HG03159 (cell line): Measurements from ENCODE around the gene BPIFA1.

Source experiments
- ATAC-seq: cut with Tn5 transposase; IDR thresholded peaks from one replicate; pipeline ENCODE4 v1.9.1; 2021; ENCODE audit warnings: mild to moderate bottlenecking, moderate library complexity; ENCODE audit not compliant: unreplicated experiment

Gene BPIFA1

DNA sequence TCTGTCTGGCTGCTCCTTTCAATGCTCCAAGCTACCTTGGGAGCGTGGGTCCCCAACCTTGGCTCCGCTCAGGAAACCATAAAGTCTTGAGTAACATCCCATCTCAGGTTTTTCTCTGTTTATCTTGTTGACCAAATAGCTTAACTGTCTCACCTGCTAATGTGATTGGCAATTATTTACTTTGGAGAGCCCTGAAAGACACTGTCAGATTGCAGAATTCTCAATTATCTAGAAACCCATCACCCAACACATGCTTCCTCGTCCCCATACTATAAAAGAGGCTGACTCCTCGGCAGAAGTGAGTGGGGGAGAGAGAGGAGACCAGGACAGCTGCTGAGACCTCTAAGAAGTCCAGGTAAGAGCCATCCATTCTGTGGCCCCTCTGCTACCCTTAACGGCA is at the start of gene BPIFA1:
BPIFA1 (plus strand) TSS at position 301 of the 400 bp plus-strand sequence. CDS start 1,716 bp downstream, outside the sequence.
- ATAC-seq: no peak

DNA sequence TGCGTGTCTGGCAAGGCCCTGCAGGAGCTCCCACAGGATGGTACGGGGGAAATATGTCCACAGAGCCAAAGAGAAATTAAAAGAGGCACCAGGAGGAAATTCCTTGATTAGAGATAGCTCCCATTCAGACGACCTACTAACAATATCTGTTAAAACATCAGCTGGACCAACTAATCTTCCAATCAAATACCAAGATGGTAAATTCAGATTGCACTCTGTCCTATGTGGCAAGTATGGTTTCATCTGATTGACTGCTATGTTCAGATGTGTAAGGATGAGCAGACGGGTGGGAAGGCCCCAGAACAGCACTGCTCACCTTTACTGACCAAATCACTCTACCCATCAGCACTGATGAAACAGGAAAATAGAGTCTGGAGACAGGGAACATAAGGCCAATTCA is 48.3 kb upstream of the BPIFA1 start:
- no peak for ATAC-seq

DNA sequence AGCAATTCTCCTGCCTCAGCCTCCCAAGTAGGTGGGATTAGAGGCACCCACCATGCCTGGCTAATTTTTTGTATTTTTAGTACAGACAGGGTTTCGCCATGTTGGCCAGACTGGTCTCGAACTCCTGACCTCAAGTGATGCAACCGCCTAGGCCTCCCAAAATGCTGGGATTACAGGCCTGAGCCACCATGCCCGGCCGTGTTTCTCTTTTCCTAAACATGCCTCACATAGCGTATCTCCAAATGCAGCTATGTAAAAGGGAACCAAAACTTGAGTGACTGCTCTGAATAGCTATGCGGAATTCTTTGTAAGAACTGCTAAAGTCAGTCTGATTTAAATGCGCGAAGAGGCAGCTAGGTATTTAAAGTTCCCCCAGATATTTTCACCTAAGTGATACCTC is 47.4 kb upstream of the BPIFA1 start:
- no peak for ATAC-seq

DNA sequence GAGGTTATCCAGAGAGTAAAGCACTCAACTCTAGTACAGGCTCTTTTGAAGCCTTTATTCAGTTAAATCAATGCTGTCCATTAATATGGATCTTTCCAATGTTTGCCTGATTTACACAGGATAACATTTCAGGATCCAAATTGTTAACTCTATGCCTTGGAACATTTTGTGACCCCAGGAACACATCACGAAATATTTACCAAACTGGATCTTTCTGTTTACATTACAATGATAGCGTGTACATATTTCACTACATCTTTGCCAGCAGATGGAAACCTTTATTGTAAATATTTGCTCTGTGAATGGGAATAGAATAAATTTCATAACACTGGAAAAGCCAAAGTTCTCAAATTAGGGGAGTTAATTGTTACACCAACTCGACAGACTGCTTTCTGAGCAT is 44.3 kb upstream of the BPIFA1 start:
- no peak for ATAC-seq

GRCh38 chr20:33191955-33192354 is 43.8 kb upstream of the BPIFA1 start:
- ATAC-seq: no peak

GRCh38 chr20:33192912-33193501 is 42.8 kb upstream of the BPIFA1 start:
- ATAC-seq: no peak

GRCh38 chr20:33199026-33199425 is 36.8 kb upstream of the BPIFA1 start:
- no peak for ATAC-seq

GRCh38 chr20:33202451-33202850 is 33.3 kb upstream of the BPIFA1 start:
- ATAC-seq: no peak

- no peak for ATAC-seq
Observed at GRCh38 chr20:33203444-33203843, 32.4 kb upstream of the BPIFA1 start.

DNA sequence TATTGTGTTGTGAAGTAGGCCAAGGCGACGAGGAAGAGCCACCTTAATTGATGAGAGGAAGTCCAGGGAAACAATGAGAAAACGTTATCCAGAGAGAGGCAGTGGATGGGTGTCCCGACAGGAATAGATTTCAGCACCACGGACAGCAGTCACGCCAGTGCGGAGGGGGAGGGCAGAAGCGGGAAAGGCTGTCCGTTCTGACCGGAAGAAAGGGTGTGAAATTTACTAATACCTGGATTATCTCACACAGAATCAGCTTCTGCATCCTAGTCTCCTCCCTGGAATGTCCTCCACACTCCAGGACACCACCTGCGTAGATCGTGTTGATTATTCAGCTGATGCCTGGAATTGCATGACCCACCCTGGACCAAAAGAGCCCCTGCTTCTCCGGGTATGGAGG is 26.0 kb upstream of the BPIFA1 start:
- no peak for ATAC-seq

DNA sequence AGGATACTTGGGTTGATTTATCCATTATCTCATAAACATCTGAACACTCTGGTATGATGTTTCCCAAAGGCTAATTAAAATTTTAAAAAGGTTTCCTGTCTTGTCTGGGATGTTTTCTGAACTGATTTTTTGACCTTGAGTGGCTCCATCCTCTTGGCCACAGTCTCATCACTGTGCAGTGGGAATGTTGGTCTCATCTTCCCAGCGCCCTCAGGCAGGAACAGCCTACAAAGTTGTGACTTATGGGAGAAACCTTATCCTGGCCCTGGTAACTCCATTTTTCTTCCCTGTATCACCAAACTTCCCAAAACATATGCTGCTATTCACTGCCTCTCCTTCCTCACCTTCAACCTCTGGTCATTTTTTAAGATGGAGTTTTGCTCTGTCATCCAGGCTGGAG is 25.4 kb upstream of the BPIFA1 start:
- ATAC-seq: no peak

DNA sequence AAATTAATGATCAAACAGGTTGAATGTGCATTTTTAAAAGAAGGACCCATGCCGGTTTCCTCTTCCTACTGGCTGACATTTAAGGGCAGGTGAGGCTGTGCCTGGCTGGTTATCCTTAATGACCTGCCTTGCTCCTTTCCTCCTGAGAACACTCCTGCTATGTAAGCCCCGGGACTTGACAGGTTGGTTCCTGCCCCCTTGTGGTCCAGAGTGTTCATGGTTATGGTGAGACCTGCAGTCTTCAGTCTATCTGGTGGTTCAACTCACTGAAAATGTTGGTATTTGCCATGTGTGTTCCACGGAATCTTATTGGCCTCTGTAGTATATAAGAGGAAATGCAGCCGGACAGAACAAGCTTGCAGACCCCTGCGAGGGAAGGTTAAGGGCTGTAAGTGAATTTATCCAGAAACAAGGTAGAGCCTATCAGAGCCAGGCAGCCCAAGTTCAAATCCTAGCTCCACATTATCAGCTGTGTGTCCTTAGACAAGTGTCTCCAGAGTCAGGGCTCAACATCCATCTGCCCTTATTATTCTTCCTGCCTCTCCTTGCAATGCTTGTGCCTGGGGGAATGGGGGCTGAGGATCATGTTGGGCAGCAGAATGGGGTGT is 23.9 kb upstream of the BPIFA1 start:
- ATAC-seq: no peak

GRCh38 chr20:33217052-33217451 is 18.7 kb upstream of the BPIFA1 start, which contains the start of gene BPIFA3:
Gene BPIFA3 (plus strand): TSS chr20:33217352. CDS start chr20:33217537, 185 bp downstream.
- no peak for ATAC-seq

DNA sequence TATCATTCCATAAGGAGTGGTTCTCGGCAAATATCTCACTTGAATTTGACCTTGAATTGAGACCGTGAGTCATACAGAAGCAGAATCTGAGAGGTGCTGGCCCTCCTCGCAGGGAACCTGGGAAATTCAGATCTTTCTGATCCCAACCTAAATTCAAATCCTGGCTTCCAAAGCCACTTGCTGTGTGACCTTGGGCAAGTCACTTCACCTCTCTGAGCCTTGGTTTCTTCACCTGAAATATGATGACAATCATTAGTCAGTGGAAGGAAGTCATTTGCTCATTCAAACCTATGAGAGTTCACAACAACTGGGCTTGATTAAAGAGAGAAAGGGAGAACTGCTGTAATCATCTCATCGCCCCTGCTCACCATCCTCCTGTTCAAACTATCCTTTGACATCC is 11.4 kb upstream of the BPIFA1 start:
- ATAC-seq: no peak

- ATAC-seq: no peak
Observed at GRCh38 chr20:33229843-33230242, 6.0 kb upstream of the BPIFA1 start.

GRCh38 chr20:33231237-33231636 is 4.6 kb upstream of the BPIFA1 start:
- no peak for ATAC-seq

GRCh38 chr20:33232486-33233072 is 3.2 kb upstream of the BPIFA1 start:
- no peak for ATAC-seq

DNA sequence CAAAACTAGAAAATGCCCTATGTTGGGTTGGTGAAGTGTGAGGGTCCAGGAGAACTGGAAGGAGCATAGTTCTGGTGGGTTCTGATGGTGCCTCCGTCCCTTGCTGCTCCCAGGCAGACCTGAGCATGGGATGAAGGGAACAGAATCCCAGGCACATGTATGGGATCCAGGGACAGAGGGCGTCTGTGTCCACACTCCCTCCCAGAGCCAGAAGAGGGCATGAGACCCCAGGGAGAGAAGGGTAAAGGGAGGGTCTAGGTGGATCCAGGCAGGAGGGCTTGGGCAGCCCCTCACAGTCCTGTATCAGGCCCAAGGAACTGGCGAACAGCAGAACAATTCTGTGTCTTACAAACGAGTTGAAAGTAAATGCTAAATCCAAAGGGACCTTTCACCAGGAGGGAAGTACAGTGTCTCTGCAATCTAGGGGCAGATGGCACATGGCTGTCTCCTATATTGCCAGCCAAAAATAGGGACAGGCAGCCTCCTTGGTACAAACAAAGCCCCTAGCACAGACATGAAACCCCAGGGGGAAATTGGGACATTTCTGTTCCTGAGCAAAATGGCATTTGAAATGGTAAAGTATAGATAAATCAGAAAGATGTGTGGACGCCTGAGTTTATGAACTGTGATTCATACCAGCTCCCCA is 2.5 kb upstream of the BPIFA1 start:
- ATAC-seq: no peak

- no peak for ATAC-seq
Observed at GRCh38 chr20:33234050-33234449, 1.7 kb upstream of the BPIFA1 start.

DNA sequence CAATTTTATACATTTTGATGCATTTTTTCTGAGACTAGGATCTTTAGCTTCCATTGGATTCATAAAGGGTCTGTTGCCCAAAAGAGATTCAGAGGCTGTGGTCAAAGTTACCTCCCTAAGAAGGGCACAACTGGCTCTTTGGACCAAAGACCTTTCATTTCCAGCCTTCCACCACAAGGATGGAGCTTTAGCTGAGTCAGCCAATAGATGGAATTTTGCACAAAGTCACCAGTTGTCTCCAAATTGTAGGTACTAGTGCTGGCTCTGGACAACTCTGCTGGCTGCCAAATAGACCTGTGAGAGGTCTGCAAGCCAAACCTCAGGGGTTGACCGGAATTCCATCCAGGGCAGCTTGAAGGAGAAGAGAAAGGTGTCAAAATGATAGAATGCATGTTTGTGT is 555 bp downstream of the BPIFA1 start:
- no peak for ATAC-seq

DNA sequence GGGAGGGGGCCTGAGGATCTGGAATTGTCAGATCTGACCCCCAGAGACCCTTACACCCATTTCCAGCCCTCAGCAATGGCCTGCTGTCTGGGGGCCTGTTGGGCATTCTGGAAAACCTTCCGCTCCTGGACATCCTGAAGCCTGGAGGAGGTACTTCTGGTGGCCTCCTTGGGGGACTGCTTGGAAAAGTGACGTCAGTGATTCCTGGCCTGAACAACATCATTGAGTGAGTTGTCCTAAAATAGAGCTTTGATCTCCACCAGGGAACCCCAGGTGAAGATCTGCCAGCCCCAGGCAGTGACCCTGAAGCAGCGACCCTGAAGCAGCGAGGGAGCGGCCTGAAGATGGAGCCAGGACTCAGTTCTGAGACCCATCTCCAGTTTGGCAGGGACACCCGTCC is 2.2 kb downstream of the BPIFA1 start:
- ATAC-seq: no peak

DNA sequence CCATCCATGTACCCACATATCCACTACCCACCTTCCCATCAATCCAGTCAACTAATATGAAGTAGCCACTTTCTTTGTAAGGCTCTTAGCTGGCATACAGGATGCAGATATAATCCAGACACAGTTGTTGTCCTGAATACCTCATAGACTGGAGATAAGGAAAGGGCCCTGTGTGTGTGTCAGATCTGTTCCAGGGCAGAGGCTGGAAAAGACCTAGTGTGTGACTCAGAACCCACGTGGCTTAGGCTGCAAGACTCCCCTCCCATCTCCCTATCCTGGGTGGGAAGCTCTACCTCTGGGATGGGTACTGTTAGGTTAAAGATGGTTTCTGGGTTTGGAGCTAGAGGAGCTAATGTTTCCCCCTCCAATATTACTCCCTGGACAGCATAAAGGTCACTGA is 3.6 kb downstream of the BPIFA1 start:
- no peak for ATAC-seq
